ENCODE measurements around the gene CCN6. TPM values are rescaled to one million over a fixed set of nuclear protein-coding genes. Genes with fewer than 3 reads are reported as not detected.

Gene CCN6
- total RNA-seq, 2 donors from 2014 or later, result 0.25 to 0.74 TPM

- peaks cover 4% of the 10 kb centered on the region in 2 donors for H3K36me3 Mint-ChIP-seq (ENCODE audit: insufficient read depth in 2 of 2)
- ATAC-seq (replicated peaks in 1 of 2) (no peak), DNase-seq (no peak)
- peaks cover 2 to 3% of the 10 kb centered on the region in 2 donors for H3K9me3 Mint-ChIP-seq
- no peak overlapping the region for H3K27ac Mint-ChIP-seq
- peaks cover 85% of the 10 kb centered on the region for H3K4me1 Mint-ChIP-seq (ENCODE audit: low read depth)
- H3K4me3 Mint-ChIP-seq, result peak overlapping the region in 1 of 2 donors; percentile 29
- no peaks in the 10 kb centered on the region for H3K27me3 Mint-ChIP-seq (ENCODE audit: low read depth)
These were observed 35.1 kb upstream of the CCN6 start for GRCh38 chr6:112018619-112019416.

DNA sequence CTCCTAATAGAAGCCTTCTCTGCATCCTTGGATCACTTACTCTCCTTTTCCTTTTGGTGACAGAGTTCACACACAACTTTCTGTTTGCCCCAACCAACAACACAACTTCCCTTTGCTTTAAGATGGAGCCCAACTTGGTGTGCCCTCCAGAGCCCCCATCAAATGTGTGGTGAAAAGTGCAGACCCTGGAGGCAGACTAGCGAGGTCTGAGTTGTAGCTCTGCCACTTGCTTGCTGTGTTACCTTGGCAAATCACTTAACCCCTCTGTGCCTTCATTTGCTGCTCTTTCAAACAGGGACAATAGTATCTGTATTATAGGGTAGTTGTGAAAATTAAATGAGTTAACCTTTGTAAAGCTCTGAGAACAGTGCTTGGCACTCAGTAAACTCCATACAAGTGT, 34.3 kb upstream of the CCN6 start:
- H3K27ac Mint-ChIP-seq, result no peak overlapping the region
- ATAC-seq (replicated peaks in 1 of 2), result no peak
- H3K4me1 Mint-ChIP-seq (ENCODE audit: low read depth), result peaks cover 82% of the 10 kb centered on the region
- DNase-seq, result no peak
- peak overlapping the region in 1 of 2 donors; percentile 29 for H3K4me3 Mint-ChIP-seq
- no peaks in the 10 kb centered on the region for H3K27me3 Mint-ChIP-seq (ENCODE audit: low read depth)
- H3K36me3 Mint-ChIP-seq (ENCODE audit: insufficient read depth in 2 of 2), result peaks cover 9 to 10% of the 10 kb centered on the region in 2 donors
- peaks cover 8% of the 10 kb centered on the region in 2 donors for H3K9me3 Mint-ChIP-seq

- Mint-ChIP-seq H3K9me3 (peaks cover 10 to 12% of the 10 kb centered on the region in 2 donors), H3K27me3 (ENCODE audit: low read depth) (no peaks in the 10 kb centered on the region), H3K4me3 (no peak overlapping the region), H3K36me3 (ENCODE audit: insufficient read depth in 2 of 2) (peaks cover 11 to 18% of the 10 kb centered on the region in 2 donors), H3K27ac (no peak overlapping the region), H3K4me1 (ENCODE audit: low read depth) (peaks cover 66% of the 10 kb centered on the region)
- ATAC-seq (replicated peaks in 1 of 2) (no peak), DNase-seq (no peak)
These were observed 32.1 kb upstream of the CCN6 start for GRCh38 chr6:112021691-112022310.

DNA sequence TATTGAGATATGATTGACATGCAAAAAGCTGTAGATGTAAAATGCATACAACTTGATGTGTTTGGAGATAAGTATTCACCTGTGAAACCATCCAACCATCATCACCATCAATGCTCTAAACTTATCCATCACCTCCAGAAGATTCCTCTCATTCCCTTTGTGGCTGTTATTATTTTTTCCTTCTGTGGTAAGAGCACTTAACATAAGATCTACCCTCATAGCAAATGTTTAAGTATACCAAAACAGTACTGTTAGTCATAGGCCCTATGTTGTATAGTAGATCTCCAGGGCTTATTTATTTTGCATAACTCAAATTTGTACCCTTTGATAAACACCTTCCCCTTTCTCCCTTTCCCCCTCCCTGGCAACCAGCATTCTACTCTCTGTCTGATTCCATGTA, 31.2 kb upstream of the CCN6 start:
- peaks cover 10 to 12% of the 10 kb centered on the region in 2 donors for H3K9me3 Mint-ChIP-seq
- peaks cover 65% of the 10 kb centered on the region for H3K4me1 Mint-ChIP-seq (ENCODE audit: low read depth)
- H3K36me3 Mint-ChIP-seq (ENCODE audit: insufficient read depth in 2 of 2), result peaks cover 11 to 19% of the 10 kb centered on the region in 2 donors
- H3K27ac Mint-ChIP-seq, result no peak overlapping the region
- no peak overlapping the region for H3K4me3 Mint-ChIP-seq
- ATAC-seq (replicated peaks in 1 of 2), result no peak
- no peak for DNase-seq
- no peaks in the 10 kb centered on the region for H3K27me3 Mint-ChIP-seq (ENCODE audit: low read depth)

- H3K9me3 Mint-ChIP-seq, result peaks cover 10 to 12% of the 10 kb centered on the region in 2 donors
- H3K36me3 Mint-ChIP-seq (ENCODE audit: insufficient read depth in 2 of 2), result peaks cover 11 to 19% of the 10 kb centered on the region in 2 donors
- ATAC-seq (replicated peaks in 1 of 2), result no peak
- H3K4me1 Mint-ChIP-seq (ENCODE audit: low read depth), result peaks cover 73% of the 10 kb centered on the region
- no peak overlapping the region for H3K27ac Mint-ChIP-seq
- H3K27me3 Mint-ChIP-seq (ENCODE audit: low read depth), result no peaks in the 10 kb centered on the region
- H3K4me3 Mint-ChIP-seq, result no peak overlapping the region
- no peak for DNase-seq
These were observed 29.4 kb upstream of the CCN6 start for GRCh38 chr6:112024464-112024863.

- peaks cover 10 to 12% of the 10 kb centered on the region in 2 donors for H3K9me3 Mint-ChIP-seq
- DNase-seq (no peak), ATAC-seq (replicated peaks in 1 of 2) (no peak)
- no peaks in the 10 kb centered on the region for H3K27me3 Mint-ChIP-seq (ENCODE audit: low read depth)
- H3K36me3 Mint-ChIP-seq (ENCODE audit: insufficient read depth in 2 of 2), result peaks cover 11 to 19% of the 10 kb centered on the region in 2 donors
- peak overlapping the region in 1 of 2 donors; percentile 50 for H3K4me3 Mint-ChIP-seq
- H3K27ac Mint-ChIP-seq, result peak overlapping the region; percentile 36
- peaks cover 74% of the 10 kb centered on the region for H3K4me1 Mint-ChIP-seq (ENCODE audit: low read depth)
These were observed 27.0 kb upstream of the CCN6 start for GRCh38 chr6:112026933-112027332.

GRCh38 chr6:112027942-112028674, 25.8 kb upstream of the CCN6 start:
- Mint-ChIP-seq H3K36me3 (ENCODE audit: insufficient read depth in 2 of 2) (peaks cover 11 to 19% of the 10 kb centered on the region in 2 donors), H3K27me3 (ENCODE audit: low read depth) (no peaks in the 10 kb centered on the region), H3K9me3 (peaks cover 10 to 12% of the 10 kb centered on the region in 2 donors), H3K4me3 (peak overlapping the region; percentile 50 to 75), H3K4me1 (ENCODE audit: low read depth) (peaks cover 73% of the 10 kb centered on the region), H3K27ac (peak overlapping the region; percentile 79)
- ATAC-seq (replicated peaks in 1 of 2) (peak; percentile 95), DNase-seq (peak; percentile 46 to 48)

- H3K9me3 Mint-ChIP-seq, result peaks cover 6 to 8% of the 10 kb centered on the region in 2 donors
- DNase-seq (peak; percentile 79 to 80), ATAC-seq (replicated peaks in 1 of 2) (peak in 1 of 2 donors; percentile 32)
- H3K36me3 Mint-ChIP-seq (ENCODE audit: insufficient read depth in 2 of 2), result peaks cover 6 to 13% of the 10 kb centered on the region in 2 donors
- H3K4me1 Mint-ChIP-seq (ENCODE audit: low read depth), result peaks cover 80% of the 10 kb centered on the region
- H3K4me3 Mint-ChIP-seq, result peak overlapping the region; percentile 38 to 51
- H3K27me3 Mint-ChIP-seq (ENCODE audit: low read depth), result no peaks in the 10 kb centered on the region
- peak overlapping the region; percentile 44 for H3K27ac Mint-ChIP-seq
These were observed 24.7 kb upstream of the CCN6 start for GRCh38 chr6:112029045-112029822.

DNA sequence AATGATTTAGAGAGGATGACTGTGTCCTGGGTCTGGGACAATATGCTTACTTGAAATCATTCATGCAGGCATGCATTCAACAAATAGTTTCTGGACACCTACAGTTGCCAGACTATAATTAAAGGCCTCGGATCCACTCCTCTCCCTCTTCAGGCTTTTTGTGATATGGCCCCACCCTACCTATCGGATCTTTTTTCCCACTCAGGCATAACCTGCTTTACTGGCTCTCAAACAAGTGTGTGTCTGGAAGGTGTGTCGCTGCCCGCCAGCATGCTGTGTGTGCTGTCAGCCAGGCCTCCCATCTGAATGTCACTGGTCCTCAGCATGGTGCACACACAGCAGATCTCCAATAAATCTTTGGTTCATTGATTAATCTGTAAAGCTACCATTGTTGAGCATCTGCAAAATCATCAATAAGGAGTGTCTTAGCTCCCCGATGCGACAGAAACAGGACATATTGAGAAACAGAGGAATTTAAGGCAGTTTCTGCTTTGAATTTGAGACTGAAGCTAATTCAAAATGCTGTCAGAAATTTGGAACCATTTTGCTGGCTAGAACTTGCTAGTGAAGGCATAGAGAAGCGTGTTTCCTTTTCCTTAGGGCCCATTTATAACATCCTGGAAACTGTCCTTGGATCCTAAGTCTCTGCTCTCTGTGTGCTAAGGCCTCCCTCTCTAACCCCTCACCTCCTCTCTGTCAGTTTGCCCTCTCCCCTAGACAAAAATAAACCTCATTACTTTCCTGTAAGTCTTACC, 23.5 kb upstream of the CCN6 start:
- ATAC-seq (replicated peaks in 1 of 2), result no peak

DNA sequence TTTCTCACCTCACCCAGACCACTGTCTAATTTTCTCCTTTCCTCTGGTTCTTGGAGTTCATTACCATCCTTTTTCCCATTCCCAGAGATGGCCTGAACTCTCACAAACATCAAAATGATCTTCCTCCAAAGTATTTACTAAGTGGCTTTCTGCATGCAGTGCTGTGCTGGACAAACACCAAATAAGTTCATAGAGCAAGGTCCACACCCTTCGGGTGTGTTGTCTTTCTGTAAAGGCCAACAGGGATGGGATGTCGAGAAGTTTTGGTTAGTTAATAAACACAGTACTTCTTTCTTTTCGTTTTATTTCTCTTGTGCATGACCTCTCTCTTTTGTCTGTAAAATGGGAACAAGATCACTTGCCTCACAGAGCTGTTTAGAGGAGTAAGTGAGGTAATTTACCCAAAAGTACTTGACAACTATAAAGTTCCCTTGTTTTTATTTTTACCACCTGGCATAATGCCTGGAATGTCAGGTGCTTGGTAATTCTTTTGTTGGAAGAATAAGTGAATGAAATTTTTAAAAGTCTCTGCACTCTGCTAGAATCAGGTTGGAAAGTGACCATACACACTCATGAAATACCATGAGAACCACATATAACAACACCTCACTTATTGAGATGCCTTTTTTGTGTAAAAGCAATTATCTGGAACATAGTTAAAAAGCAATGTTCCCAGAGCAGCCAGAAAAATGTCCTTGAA, 22.8 kb upstream of the CCN6 start:
- Mint-ChIP-seq H3K4me3 (peak overlapping the region in 1 of 2 donors; percentile 4), H3K9me3 (peaks cover 2% of the 10 kb centered on the region in 2 donors)
- ATAC-seq (replicated peaks in 1 of 2), result no peak

More for the DNA sequence above, 23.5 kb upstream of the CCN6 start:
- Mint-ChIP-seq H3K27me3 (ENCODE audit: low read depth) (no peaks in the 10 kb centered on the region), H3K4me3 (peak overlapping the region in 1 of 2 donors; percentile 39), H3K36me3 (ENCODE audit: insufficient read depth in 2 of 2) (peaks cover 1 to 7% of the 10 kb centered on the region in 2 donors), H3K9me3 (peaks cover 2% of the 10 kb centered on the region in 2 donors), H3K27ac (no peak overlapping the region), H3K4me1 (ENCODE audit: low read depth) (peaks cover 87% of the 10 kb centered on the region)
- DNase-seq, result no peak

GRCh38 chr6:112031960-112032359, 21.9 kb upstream of the CCN6 start:
- Mint-ChIP-seq H3K36me3 (ENCODE audit: insufficient read depth in 2 of 2) (peaks cover 0 to 2% of the 10 kb centered on the region in 2 donors), H3K9me3 (no peaks in the 10 kb centered on the region), H3K27me3 (ENCODE audit: low read depth) (no peaks in the 10 kb centered on the region), H3K27ac (no peak overlapping the region), H3K4me1 (ENCODE audit: low read depth) (peaks cover 96% of the 10 kb centered on the region), H3K4me3 (no peak overlapping the region)
- no peak for ATAC-seq (replicated peaks in 1 of 2)
- DNase-seq, result no peak

More for the DNA sequence above, 22.8 kb upstream of the CCN6 start:
- H3K36me3 Mint-ChIP-seq (ENCODE audit: insufficient read depth in 2 of 2), result peaks cover 1 to 5% of the 10 kb centered on the region in 2 donors
- no peak overlapping the region for H3K27ac Mint-ChIP-seq
- peaks cover 94% of the 10 kb centered on the region for H3K4me1 Mint-ChIP-seq (ENCODE audit: low read depth)
- DNase-seq, result no peak
- no peaks in the 10 kb centered on the region for H3K27me3 Mint-ChIP-seq (ENCODE audit: low read depth)

Data from activated T-cell treated with anti-CD3 and anti-CD28 coated beads, Interleukin-2, amount 50 U/mL, for 72 hours (primary cell).